ENCODE results near the gene CARF. TPM values are rescaled to one million over a fixed set of nuclear protein-coding genes. Genes with fewer than 3 reads are reported as not detected.
"Not testable (repeated sequence)": the region's sequence is repeated elsewhere in the genome, so short reads cannot be mapped to it uniquely, and the experiment has no call there.

CARF gene
- total RNA-seq, 1 experiment from 2014 or later: 4.3 TPM

GRCh38 chr2:202990501-202990900 lies 78.4 kb downstream of the CARF start:
- no peak for DNase-seq (ENCODE audit: low read depth, low spot score)
- in situ Hi-C loops (cut with HindIII; ENCODE audit: low pct_unique_long_range_greater_than_20kb, low sequenced_read_pairs): no loop called here

DNA sequence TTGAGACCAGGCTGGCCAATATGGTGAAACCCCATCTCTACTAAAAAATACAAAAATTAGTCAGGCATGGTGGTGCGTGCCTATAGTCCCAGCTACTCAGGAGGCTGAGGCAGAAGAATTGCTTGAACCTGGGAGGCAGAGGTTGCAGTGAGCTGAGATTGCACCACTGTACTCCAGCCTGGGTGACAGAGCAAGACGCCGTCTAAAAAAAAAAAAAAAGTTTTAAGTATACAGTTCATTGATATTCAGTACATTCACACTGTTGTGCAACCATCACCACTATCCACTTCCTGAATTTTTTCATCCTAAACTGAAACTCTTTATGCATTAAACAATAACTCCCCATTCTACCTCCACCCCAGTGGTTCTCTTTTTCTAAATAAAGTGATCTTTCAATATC lies 85.0 kb downstream of the CARF start:
- peak; percentile 55 for DNase-seq (ENCODE audit: low read depth, low spot score)
- in situ Hi-C loops (cut with HindIII; ENCODE audit: low pct_unique_long_range_greater_than_20kb, low sequenced_read_pairs): not testable (repeated sequence)

DNA sequence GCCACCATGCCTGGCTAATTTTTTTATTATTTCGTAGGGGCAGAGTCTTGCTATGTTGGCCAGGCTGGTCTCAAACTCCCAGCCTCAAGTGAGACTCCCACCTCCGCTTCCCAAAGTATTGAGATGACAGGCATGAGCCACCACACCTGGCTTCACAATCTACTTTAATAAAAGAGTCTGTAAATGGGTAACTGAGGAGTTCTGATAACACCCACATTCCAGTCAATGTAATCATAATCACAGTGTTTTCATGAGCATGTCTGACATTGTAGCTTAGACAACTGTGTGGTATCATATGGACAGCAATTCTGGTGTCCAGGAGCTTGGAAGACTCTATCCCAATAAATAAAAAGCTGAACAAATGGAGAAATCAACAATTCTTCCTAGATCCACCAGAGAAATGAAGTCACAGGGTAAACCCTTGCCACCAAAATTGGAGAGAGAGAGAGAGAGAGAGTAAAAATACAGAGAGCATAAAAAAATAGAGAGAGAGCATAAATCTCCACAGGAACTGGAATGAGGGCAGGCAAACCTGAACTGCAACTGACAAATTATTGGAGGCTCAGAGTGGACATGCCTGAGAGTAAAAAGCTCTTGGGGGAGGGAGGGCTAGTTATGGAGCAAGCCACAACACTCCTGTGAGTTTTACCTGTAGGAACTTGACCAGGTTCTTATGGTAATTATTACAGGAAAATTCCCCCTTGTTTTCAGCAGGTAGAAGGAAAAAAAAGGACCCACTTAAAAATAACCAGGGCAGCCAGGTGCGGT lies 90.2 kb downstream of the CARF start:
- no peak for DNase-seq (ENCODE audit: low read depth, low spot score)
- in situ Hi-C loops (cut with HindIII; ENCODE audit: low pct_unique_long_range_greater_than_20kb, low sequenced_read_pairs): no loop called here

- in situ Hi-C loops (cut with HindIII; ENCODE audit: low pct_unique_long_range_greater_than_20kb, low sequenced_read_pairs): no loop called here
- DNase-seq (ENCODE audit: low read depth, low spot score): no peak
Measured at GRCh38 chr2:203003716-203004115, 91.6 kb downstream of the CARF start.

DNA sequence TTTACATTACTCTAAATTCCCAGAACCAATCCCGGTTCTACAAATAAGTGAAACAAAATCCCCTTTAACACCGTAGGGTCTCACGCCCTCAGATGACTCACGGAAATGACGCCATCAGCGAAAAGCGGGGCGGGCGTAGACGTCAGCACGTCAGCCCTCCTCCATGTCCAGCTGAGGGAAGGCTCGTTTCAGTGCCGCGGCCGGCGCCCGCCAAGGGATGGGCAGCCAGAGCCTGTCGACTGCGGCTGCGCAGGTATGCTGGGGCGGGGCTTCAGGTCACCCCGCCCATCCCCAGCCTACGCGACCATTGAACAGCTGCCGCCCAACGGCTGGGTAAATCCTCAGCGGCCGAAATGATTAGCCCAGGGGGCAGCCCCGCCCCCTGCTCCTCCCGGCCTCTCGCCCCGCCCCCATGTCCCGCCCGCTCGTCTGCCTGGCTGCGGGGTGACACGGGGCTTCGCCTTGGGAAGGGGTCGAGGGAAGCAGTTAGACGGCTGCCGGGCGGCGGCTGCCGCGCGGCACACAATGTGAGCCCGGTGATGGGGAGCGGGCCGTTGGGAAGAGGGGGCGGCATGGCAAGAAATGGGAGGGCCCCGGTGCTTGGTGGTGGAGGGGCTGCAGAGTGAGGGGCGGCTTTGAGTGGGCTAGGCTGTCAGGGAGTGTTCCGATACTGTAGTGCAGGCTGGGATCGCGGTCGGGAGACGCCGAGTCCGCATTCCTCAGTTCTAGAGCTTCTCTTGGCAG lies 102.6 kb downstream of the CARF start, which contains the start of gene NBEAL1:
TSS of gene NBEAL1 (plus strand) at position 420 of the 744 bp plus-strand sequence. CDS start 1,510 bp downstream, outside the sequence.
- peak; percentile 97 for DNase-seq (ENCODE audit: low read depth, low spot score)
- in situ Hi-C loops (cut with HindIII; ENCODE audit: low pct_unique_long_range_greater_than_20kb, low sequenced_read_pairs): no loop called here

DNA sequence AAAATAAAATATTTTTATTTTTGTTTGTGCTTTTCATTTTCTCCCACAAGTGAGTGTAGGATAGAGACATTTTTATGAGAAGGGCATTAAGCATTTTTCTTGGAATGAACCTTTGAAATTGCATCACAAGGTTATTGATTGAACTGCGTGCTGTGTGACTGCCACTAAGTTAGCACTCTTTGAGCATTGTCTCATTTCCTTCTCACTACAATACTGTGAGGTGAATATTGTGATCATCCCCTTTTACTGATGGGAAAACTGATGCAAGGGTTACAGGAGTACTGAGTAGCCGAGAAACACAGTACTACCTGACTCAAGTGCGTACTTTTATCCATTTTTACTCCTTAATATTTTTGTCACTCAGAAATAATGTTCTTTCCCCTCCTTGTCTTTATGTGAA lies 104.6 kb downstream of the CARF start:
- no peak for DNase-seq (ENCODE audit: low read depth, low spot score)
- in situ Hi-C loops (cut with HindIII; ENCODE audit: low pct_unique_long_range_greater_than_20kb, low sequenced_read_pairs): no loop called here

GRCh38 chr2:203018181-203018580 lies 106.1 kb downstream of the CARF start:
- no peak for DNase-seq (ENCODE audit: low read depth, low spot score)

DNA sequence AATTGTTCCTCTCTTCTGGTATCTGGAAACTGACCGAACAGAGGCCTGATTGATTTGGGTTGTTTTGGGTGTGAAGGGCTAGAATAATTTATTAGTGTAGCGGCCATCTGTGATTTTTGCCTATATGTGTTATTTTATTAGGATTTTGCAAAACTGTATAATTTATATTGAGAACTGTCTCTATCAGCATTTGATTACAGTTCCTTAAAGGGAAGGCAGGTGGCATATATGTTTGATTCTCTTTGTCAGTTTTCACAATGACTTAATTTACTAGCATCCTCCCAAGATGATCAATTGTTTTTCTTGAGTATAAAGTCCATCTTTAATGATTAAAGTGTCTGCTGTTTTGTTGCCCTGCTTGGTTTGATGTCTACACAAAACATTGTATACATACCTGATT lies 107.1 kb downstream of the CARF start:
- DNase-seq (ENCODE audit: low read depth, low spot score): no peak
- in situ Hi-C loops (cut with HindIII; ENCODE audit: low pct_unique_long_range_greater_than_20kb, low sequenced_read_pairs): no loop called here

More at GRCh38 chr2:203018181-203018580, 106.1 kb downstream of the CARF start:
- in situ Hi-C loops (cut with HindIII; ENCODE audit: low pct_unique_long_range_greater_than_20kb, low sequenced_read_pairs): no loop called here

DNA sequence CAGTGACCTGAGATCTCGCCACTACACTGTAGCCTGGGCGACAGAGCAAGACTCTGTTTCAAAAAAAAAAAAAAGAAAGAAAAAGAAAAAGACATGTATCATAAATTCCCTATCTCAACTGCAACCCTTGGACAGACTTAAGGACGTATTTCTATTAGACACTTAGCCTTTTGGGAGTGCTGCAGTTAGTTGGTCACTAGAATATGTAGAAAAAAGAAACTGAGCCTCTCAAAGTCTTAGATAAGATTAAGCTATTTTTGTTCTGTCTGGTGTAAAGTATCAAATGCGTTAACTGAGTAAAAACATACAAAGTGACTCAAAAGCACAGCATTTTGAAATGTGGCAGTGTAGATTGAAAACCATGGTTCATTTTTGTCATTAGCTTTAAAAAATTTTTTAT lies 109.9 kb downstream of the CARF start:
- DNase-seq (ENCODE audit: low read depth, low spot score): no peak
- in situ Hi-C loops (cut with HindIII; ENCODE audit: low pct_unique_long_range_greater_than_20kb, low sequenced_read_pairs): no loop called here

GRCh38 chr2:203022751-203023150 lies 110.7 kb downstream of the CARF start:
- no peak for DNase-seq (ENCODE audit: low read depth, low spot score)
- in situ Hi-C loops (cut with HindIII; ENCODE audit: low pct_unique_long_range_greater_than_20kb, low sequenced_read_pairs): no loop called here

- in situ Hi-C loops (cut with HindIII; ENCODE audit: low pct_unique_long_range_greater_than_20kb, low sequenced_read_pairs): no loop called here
- DNase-seq (ENCODE audit: low read depth, low spot score): no peak
Measured at GRCh38 chr2:203025592-203025991, 113.5 kb downstream of the CARF start.

GRCh38 chr2:203030545-203030944 lies 118.5 kb downstream of the CARF start:
- in situ Hi-C loops (cut with HindIII; ENCODE audit: low pct_unique_long_range_greater_than_20kb, low sequenced_read_pairs): no loop called here

GRCh38 chr2:203030991-203031390 lies 118.9 kb downstream of the CARF start:
- DNase-seq (ENCODE audit: low read depth, low spot score): no peak
- in situ Hi-C loops (cut with HindIII; ENCODE audit: low pct_unique_long_range_greater_than_20kb, low sequenced_read_pairs): no loop called here

More at GRCh38 chr2:203030545-203030944, 118.5 kb downstream of the CARF start:
- DNase-seq (ENCODE audit: low read depth, low spot score): no peak

DNA sequence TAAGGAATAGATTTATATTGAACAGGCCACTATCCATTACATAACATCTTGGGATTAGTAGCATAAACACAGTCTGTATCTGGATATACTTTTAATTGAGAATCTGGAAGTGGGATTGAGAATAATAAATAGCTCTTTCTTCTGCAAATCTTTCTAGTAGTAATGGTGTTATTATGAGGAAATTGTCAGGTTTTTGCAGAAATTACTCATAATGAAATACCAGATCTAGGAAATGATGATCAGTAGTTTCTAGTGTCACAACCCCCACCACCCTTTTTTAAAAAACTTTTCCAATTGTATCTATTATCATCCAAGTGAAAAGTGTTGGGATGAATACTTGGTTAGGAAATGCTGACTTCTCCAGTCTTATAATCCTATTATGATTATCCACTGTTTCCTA lies 121.3 kb downstream of the CARF start:
- no peak for DNase-seq (ENCODE audit: low read depth, low spot score)

DNA sequence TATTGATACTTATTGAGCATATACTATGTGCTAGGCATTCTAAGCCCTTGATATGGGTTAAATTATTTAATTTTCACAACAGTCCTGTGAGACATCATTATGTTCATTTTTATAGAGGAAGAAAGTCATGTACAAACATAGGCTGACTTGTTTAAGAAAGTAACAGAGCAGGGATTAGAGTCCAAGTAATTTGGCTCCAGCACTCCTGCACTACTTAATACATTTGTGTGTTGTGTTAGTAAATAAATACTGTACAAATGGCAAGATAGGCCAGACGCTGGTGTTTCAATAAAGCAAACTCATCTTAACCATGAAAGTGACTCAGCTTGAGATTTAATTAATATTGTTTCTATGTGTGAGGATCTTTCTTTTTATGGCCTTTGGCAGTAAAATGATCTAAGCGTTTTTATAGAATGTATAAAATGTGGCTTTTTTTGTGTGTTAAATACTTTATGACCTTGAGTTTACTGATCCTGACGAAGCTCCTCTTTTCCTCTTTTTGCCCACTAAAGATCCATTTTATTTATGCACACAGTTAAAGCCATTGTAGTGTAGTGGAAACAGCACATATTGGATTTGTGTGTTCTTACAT lies 123.9 kb downstream of the CARF start:
- DNase-seq (ENCODE audit: low read depth, low spot score): no peak
- in situ Hi-C loops (cut with HindIII; ENCODE audit: low pct_unique_long_range_greater_than_20kb, low sequenced_read_pairs): no loop called here

More for the DNA sequence above, 121.3 kb downstream of the CARF start:
- in situ Hi-C loops (cut with HindIII; ENCODE audit: low pct_unique_long_range_greater_than_20kb, low sequenced_read_pairs): no loop called here

All from SK-MEL-5 (cell line).